Body of pancreas (tissue), 4 donors: ENCODE measurements around the gene KBTBD7. TPM values are rescaled to one million over a fixed set of nuclear protein-coding genes. Genes with fewer than 3 reads are reported as not detected.

Source experiments
- ATAC-seq: fragments of 150-250 bp; one replicate; pipeline ENCODE4 v1.9.1; 2016
- DNase-seq, 4 donors: peaks; one replicate each; pipeline ENCODE4 v3.0.0-alpha.2; 2019
- H3K27ac ChIP-seq, 4 donors: fragments of 200-600 bp; sonication (generic); 1 replicate in 3 of 4; 2 replicates in 1 of 4; pipeline versions ENCODE4 v1.5.1 to v1.6.1; 2016 to 2019; ENCODE audit warnings: mild to moderate bottlenecking in 1 of 4, mixed read lengths in 1 of 4, moderate library complexity in 1 of 4
- H3K27me3 ChIP-seq, 2 donors: fragments of 200-600 bp; sonication (generic); one replicate each; pipeline ENCODE4 v1.6.0; 2016; ENCODE audit warnings: mild to moderate bottlenecking in 1 of 2
- H3K36me3 ChIP-seq, 2 donors: fragments of 200-600 bp; sonication (generic); replicated peaks in 1 of 2; 2 replicates each; pipeline ENCODE4 v1.5.1; 2016; ENCODE audit warnings: low read depth in 2 of 2; ENCODE audit not compliant: insufficient read depth in 1 of 2
- H3K4me1 ChIP-seq: fragments of 200-600 bp; sonication (generic); one replicate; pipeline ENCODE4 v1.6.0; 2016
- H3K4me3 ChIP-seq, 2 donors: fragments of 200-600 bp; sonication (generic); 1 replicate in 1 of 2; 2 replicates in 1 of 2; pipeline ENCODE4 v1.5.1; 2016 to 2019
- H3K9me3 ChIP-seq, 3 donors: fragments of 200-600 bp; sonication (generic); 1 replicate in 2 of 3; 2 replicates in 1 of 3; pipeline ENCODE4 v1.5.1; 2016
- POLR2A ChIP-seq, 3 donors: fragments of 450-650 bp; IDR thresholded peaks; one replicate each; pipeline ENCODE4 v1.6.1; 2016; ENCODE audit warnings: antibody characterized with exemption in 3 of 3, mild to moderate bottlenecking in 2 of 3
- WGBS, 2 donors: methylation state at CpG; one replicate each; pipeline ENCODE4 v1.1.5; 2017; 5-methylcytosine and 5-hydroxymethylcytosine counted together
- intact Hi-C: fragments of 100-400 bp; cut with DNase I; formaldehyde crosslinking; loops from one replicate; pipeline ENCODE4 v1.15.1; 2023
- total RNA-seq, 2 donors: library from RNA; depleted of rRNA; stranded (reverse); fragments of >200 nt; gene quantifications; one replicate each; pipeline ENCODE4 v1.1.0, GENCODE V29; 2016
- TF ChIP-seq, protein P1 (sequence below), 7 experiments: fragments of 450-650 bp in 4 of 7; fragments of 200-600 bp in 3 of 7; sonication (generic) in 3 of 7; IDR thresholded peaks; one replicate each; pipeline ENCODE4 v1.5.1; 2016 to 2019; ENCODE audit warnings: antibody characterized with exemption in 7 of 7

Gene KBTBD7
- total RNA-seq, 2 donors from 2014 or later, result 4.9 to 5.3 TPM

GRCh38 chr13:41212881-41213280, 18.5 kb upstream of the KBTBD7 start:
- no peaks in the 10 kb centered on the region for H3K36me3 ChIP-seq
- no peaks in the 10 kb centered on the region for H3K9me3 ChIP-seq
- intact Hi-C loops, result loop anchor here (10.0 kb wide), 1 partner anchor 138 kb away; no protein-coding TSS in a partner anchor
- no peaks in the 10 kb centered on the region for H3K27me3 ChIP-seq
- ATAC-seq, result no peak
- H3K4me1 ChIP-seq, result no peaks in the 10 kb centered on the region
- no peak overlapping the region for H3K27ac ChIP-seq
- no peak overlapping the region for H3K4me3 ChIP-seq
- no peak for TF ChIP-seq POLR2A (IDR thresholded peaks at IDR 0.05)
- TF ChIP-seq, protein P1, sequence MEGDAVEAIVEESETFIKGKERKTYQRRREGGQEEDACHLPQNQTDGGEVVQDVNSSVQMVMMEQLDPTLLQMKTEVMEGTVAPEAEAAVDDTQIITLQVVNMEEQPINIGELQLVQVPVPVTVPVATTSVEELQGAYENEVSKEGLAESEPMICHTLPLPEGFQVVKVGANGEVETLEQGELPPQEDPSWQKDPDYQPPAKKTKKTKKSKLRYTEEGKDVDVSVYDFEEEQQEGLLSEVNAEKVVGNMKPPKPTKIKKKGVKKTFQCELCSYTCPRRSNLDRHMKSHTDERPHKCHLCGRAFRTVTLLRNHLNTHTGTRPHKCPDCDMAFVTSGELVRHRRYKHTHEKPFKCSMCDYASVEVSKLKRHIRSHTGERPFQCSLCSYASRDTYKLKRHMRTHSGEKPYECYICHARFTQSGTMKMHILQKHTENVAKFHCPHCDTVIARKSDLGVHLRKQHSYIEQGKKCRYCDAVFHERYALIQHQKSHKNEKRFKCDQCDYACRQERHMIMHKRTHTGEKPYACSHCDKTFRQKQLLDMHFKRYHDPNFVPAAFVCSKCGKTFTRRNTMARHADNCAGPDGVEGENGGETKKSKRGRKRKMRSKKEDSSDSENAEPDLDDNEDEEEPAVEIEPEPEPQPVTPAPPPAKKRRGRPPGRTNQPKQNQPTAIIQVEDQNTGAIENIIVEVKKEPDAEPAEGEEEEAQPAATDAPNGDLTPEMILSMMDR (IDR thresholded peaks at IDR 0.05), result no peak
- no peak for DNase-seq

GRCh38 chr13:41211062-41211461, 16.7 kb upstream of the KBTBD7 start:
- Histone ChIP-seq H3K27me3 (no peaks in the 10 kb centered on the region), H3K9me3 (no peaks in the 10 kb centered on the region), H3K4me1 (no peaks in the 10 kb centered on the region), H3K27ac (no peak overlapping the region), H3K36me3 (no peaks in the 10 kb centered on the region), H3K4me3 (no peak overlapping the region)
- no peak for ATAC-seq
- 100% methylated on average over 2 of the region's 2 CpGs for WGBS, 2 donors
- no peak for TF ChIP-seq POLR2A (IDR thresholded peaks at IDR 0.05)
- TF ChIP-seq, protein P1 (IDR thresholded peaks at IDR 0.05), result no peak
- no peak for DNase-seq
- intact Hi-C loops, result loop anchor here (10.0 kb wide), 1 partner anchor 136 kb away; no protein-coding TSS in a partner anchor

DNA sequence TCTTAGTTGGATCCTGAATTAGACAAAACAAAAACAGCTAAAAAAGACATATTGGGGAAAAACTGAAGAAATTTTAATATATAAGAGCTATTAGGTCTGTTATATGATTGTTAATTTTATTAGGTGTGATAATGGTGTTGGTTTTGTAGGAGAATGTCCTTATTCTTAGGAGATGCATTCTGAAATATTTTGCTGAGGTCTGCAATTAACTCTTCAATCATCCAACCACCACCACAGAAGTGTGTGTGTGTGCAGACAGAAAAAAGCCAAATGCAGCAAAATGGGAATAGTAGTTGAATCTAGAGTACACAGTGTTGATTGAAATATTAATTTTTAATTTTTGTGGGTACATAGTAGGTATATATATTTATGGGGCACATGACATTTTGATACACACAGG, 12.1 kb upstream of the KBTBD7 start:
- H3K36me3 ChIP-seq, result no peaks in the 10 kb centered on the region
- no peak overlapping the region for H3K4me3 ChIP-seq
- ATAC-seq (no peak), DNase-seq (no peak)
- intact Hi-C loops, result no loop called here
- no peak overlapping the region for H3K27ac ChIP-seq
- no peaks in the 10 kb centered on the region for H3K9me3 ChIP-seq
- no peaks in the 10 kb centered on the region for H3K27me3 ChIP-seq
- TF ChIP-seq, protein P1 (IDR thresholded peaks at IDR 0.05), result no peak
- no peak for TF ChIP-seq POLR2A (IDR thresholded peaks at IDR 0.05)
- H3K4me1 ChIP-seq, result no peaks in the 10 kb centered on the region

GRCh38 chr13:41203810-41204209, 9.4 kb upstream of the KBTBD7 start:
- no peak for DNase-seq
- no peaks in the 10 kb centered on the region for H3K36me3 ChIP-seq
- intact Hi-C loops, result loop anchor here (5.0 kb wide), 1 partner anchor 67 kb away; no protein-coding TSS in a partner anchor

GRCh38 chr13:41200126-41200525, 5.8 kb upstream of the KBTBD7 start:
- H3K27me3 ChIP-seq, result no peaks in the 10 kb centered on the region
- H3K4me3 ChIP-seq, result no peak overlapping the region
- H3K36me3 ChIP-seq, result no peaks in the 10 kb centered on the region
- TF ChIP-seq, protein P1 (IDR thresholded peaks at IDR 0.05), result no peak
- no peak for TF ChIP-seq POLR2A (IDR thresholded peaks at IDR 0.05)
- no peaks in the 10 kb centered on the region for H3K4me1 ChIP-seq
- no peak for ATAC-seq
- DNase-seq, result no peak
- intact Hi-C loops, result loop anchor here (5.0 kb wide), 1 partner anchor 63 kb away; no protein-coding TSS in a partner anchor
- no peak overlapping the region for H3K27ac ChIP-seq
- H3K9me3 ChIP-seq, result no peaks in the 10 kb centered on the region
- 82 to 83% methylated on average over 4 of the region's 4 CpGs for WGBS, 2 donors

More at GRCh38 chr13:41203810-41204209, 9.4 kb upstream of the KBTBD7 start:
- H3K4me3 ChIP-seq, result no peak overlapping the region
- TF ChIP-seq, protein P1 (IDR thresholded peaks at IDR 0.05), result no peak
- H3K9me3 ChIP-seq, result no peaks in the 10 kb centered on the region
- 84 to 86% methylated on average over 6 of the region's 6 CpGs for WGBS, 2 donors
- ATAC-seq, result no peak
- no peaks in the 10 kb centered on the region for H3K4me1 ChIP-seq
- H3K27me3 ChIP-seq, result no peaks in the 10 kb centered on the region
- H3K27ac ChIP-seq, result no peak overlapping the region
